Measurements from ENCODE around the gene LGALS9B. TPM values are rescaled to one million over a fixed set of nuclear protein-coding genes. Genes with fewer than 3 reads are reported as not detected.

Gene LGALS9B
- total RNA-seq, 1 experiment from 2014 or later = 0.20 TPM

Other genes starting within 250 kb of the LGALS9B start
- not detected for gene CDRT15L2, start 112.2 kb upstream of the LGALS9B start, total RNA-seq (2021; ENCODE audit: unreplicated experiment)

Data from HCT116 (cell line).